HG03558 (cell line): Measurements from ENCODE around the gene VCP.

Source experiments
- ATAC-seq: cut with Tn5 transposase; IDR thresholded peaks from one replicate; pipeline ENCODE4 v1.9.1; 2021; ENCODE audit warnings: moderate number of reproducible peaks; ENCODE audit not compliant: unreplicated experiment; ENCODE audit errors: extremely low read depth

Gene VCP

GRCh38 chr9:35104586-35104985 lies 32.2 kb upstream of the VCP start:
- no peak for ATAC-seq

GRCh38 chr9:35103660-35104191 lies 31.3 kb upstream of the VCP start:
- ATAC-seq = no peak

GRCh38 chr9:35102769-35103659 lies 30.6 kb upstream of the VCP start, which contains the start of gene STOML2:
Gene STOML2, minus strand, starts transcription at chr9:35103131. Its CDS starts 37 bp downstream, at chr9:35103094.
- ATAC-seq = peak; percentile 79

- ATAC-seq = no peak
Measured at GRCh38 chr9:35102465-35102768, 30.0 kb upstream of the VCP start.

- ATAC-seq = no peak
Measured at GRCh38 chr9:35097573-35097972, 25.1 kb upstream of the VCP start.

- ATAC-seq = peak; percentile 61
Measured at GRCh38 chr9:35096035-35096849, 23.8 kb upstream of the VCP start, which contains the start of gene PIGO. Gene PIGO, minus strand, starts transcription at chr9:35096591. Its CDS starts 1,026 bp downstream, at chr9:35095565.

GRCh38 chr9:35091536-35091935 lies 19.1 kb upstream of the VCP start:
- ATAC-seq = no peak

- no peak for ATAC-seq
Measured at GRCh38 chr9:35089434-35089833, 17.0 kb upstream of the VCP start.

- ATAC-seq = no peak
Measured at GRCh38 chr9:35085078-35085477, 12.7 kb upstream of the VCP start.

- ATAC-seq = peak; percentile 53
Measured at GRCh38 chr9:35079426-35080341, 7.3 kb upstream of the VCP start, which contains the start of gene FANCG. Gene FANCG, minus strand, starts transcription at chr9:35079942. Its CDS starts 418 bp downstream, at chr9:35079524.

GRCh38 chr9:35079041-35079425 lies 6.6 kb upstream of the VCP start:
- no peak for ATAC-seq

GRCh38 chr9:35078066-35078465 lies 5.6 kb upstream of the VCP start:
- ATAC-seq = no peak

GRCh38 chr9:35076848-35077247 lies 4.4 kb upstream of the VCP start:
- ATAC-seq = no peak

- no peak for ATAC-seq
Measured at GRCh38 chr9:35075358-35075757, 2.9 kb upstream of the VCP start.

- no peak for ATAC-seq
Measured at GRCh38 chr9:35074791-35075190, 2.4 kb upstream of the VCP start.

GRCh38 chr9:35074141-35074540 lies 1.7 kb upstream of the VCP start:
- ATAC-seq = no peak

- ATAC-seq = no peak
Measured at GRCh38 chr9:35073279-35073612, 821 bp upstream of the VCP start.

GRCh38 chr9:35071814-35072460 lies 488 bp downstream of the VCP start:
- ATAC-seq = peak; percentile 23
